GM12878 (cell line): ENCODE data around the gene SYNPO2L. TPM values are rescaled to one million over a fixed set of nuclear protein-coding genes. Genes with fewer than 3 reads are reported as not detected.

Experiments used
- ATAC-seq: fragments of 200-7000 bp; cut with Tn5 transposase; 3 replicates; pipeline ENCODE4 v1.9.1; 2020; ENCODE audit warnings: mild to moderate bottlenecking, moderate library complexity
- BruUV-seq: library from RNA; stranded (reverse); fragments of 400-500 nt; replicated peaks from 2 replicates; lab custom pipeline; 2021; lab: Mats Ljungman, UMichigan
- CTCF ChIA-PET: fragments of 300-600 bp; sonication (Branson Sonifier 250); formaldehyde crosslinking; extraction: SDS; loops from one replicate; lab custom pipeline; 2021; ENCODE audit warnings: inconsistent platforms; lab: Yijun Ruan, JAX
- POLR2A ChIA-PET: fragments of 350-600 bp; formaldehyde crosslinking; extraction: SDS; loops from one replicate; lab custom pipeline; 2021; ENCODE audit warnings: inconsistent platforms; lab: Charles Lee
- RAD21 ChIA-PET: fragments of 300-600 bp; sonication (Branson Sonifier 250); formaldehyde crosslinking; loops from one replicate; lab custom pipeline; 2023; ENCODE audit warnings: antibody characterized with exemption; ENCODE audit not compliant: unreplicated experiment; lab: Charles Lee
- SMC1A ChIA-PET: fragments of 300-600 bp; sonication (Branson Sonifier 250); formaldehyde crosslinking; loops from one replicate; lab custom pipeline; 2023; ENCODE audit not compliant: unreplicated experiment, uncharacterized antibody; lab: Charles Lee
- DNase-seq: peaks from one replicate; pipeline ENCODE4 v3.0.0-alpha.2; 2011; ENCODE audit warnings: low read depth, low spot score
- FAIRE-seq: peaks from 3 replicates; lab custom pipeline; 2011; peaks lifted over from hg19 to GRCh38; lab: Jason Lieb, UNC
- H2AFZ ChIP-seq: 2 replicates; pipeline ENCODE4 v1.6.0; 2011; ENCODE audit warnings: low read depth, low read length, control low read depth; ENCODE audit not compliant: control insufficient read depth
- H3K27ac ChIP-seq: 2 replicates; pipeline ENCODE4 v1.5.1; 2011; ENCODE audit warnings: control low read depth; ENCODE audit not compliant: control insufficient read depth, insufficient read depth
- H3K27me3 ChIP-seq, 2 experiments: replicated peaks in 1 of 2; 2 replicates each; pipeline versions ENCODE4 v1.6.0 to v1.6.1; 2011; ENCODE audit warnings: low read length in 1 of 2; ENCODE audit not compliant: control insufficient read depth in 2 of 2, insufficient read depth in 2 of 2
- H3K36me3 ChIP-seq, 2 experiments: 2 replicates each; pipeline ENCODE4 v1.5.1; 2011; ENCODE audit warnings: low read length in 1 of 2; ENCODE audit not compliant: control insufficient read depth in 2 of 2, insufficient read depth in 2 of 2
- H3K4me1 ChIP-seq: 2 replicates; pipeline ENCODE4 v1.6.1; 2011; ENCODE audit warnings: mild to moderate bottlenecking, low read length, moderate library complexity, mixed read lengths; ENCODE audit not compliant: control insufficient read depth, insufficient read depth
- H3K4me2 ChIP-seq: 2 replicates; pipeline ENCODE4 v1.6.0; 2011; ENCODE audit warnings: control low read depth; ENCODE audit not compliant: control insufficient read depth, insufficient read depth
- H3K4me3 ChIP-seq: fragments of 200-600 bp; sonication (generic); 2 replicates; pipeline ENCODE4 v1.5.1; 2016
- H3K79me2 ChIP-seq: 2 replicates; pipeline ENCODE4 v1.6.0; 2011; ENCODE audit warnings: low read length; ENCODE audit not compliant: control insufficient read depth, insufficient read depth
- H3K9ac ChIP-seq: 2 replicates; pipeline ENCODE4 v1.8.0; 2011; ENCODE audit warnings: low read length, control low read depth, mixed read lengths; ENCODE audit not compliant: control insufficient read depth, insufficient read depth
- H3K9me3 ChIP-seq: replicated peaks from 3 replicates; pipeline ENCODE4 v1.5.1; 2011; ENCODE audit warnings: mild to moderate bottlenecking, low read length; ENCODE audit not compliant: control insufficient read depth, insufficient read depth
- H4K20me1 ChIP-seq: 2 replicates; pipeline ENCODE4 v1.6.0; 2011; ENCODE audit not compliant: control insufficient read depth, insufficient read depth
- CHD1 ChIP-seq: IDR thresholded peaks from 2 replicates; pipeline ENCODE4 v1.6.1; 2012; ENCODE audit warnings: low read depth, low read length, improper control_type of control experiment
- CHD2 ChIP-seq: IDR thresholded peaks from 2 replicates; pipeline ENCODE4 v1.6.1; 2011; ENCODE audit warnings: low read depth, low read length, improper control_type of control experiment, borderline replicate concordance
- CREB1 ChIP-seq: IDR thresholded peaks from 2 replicates; pipeline ENCODE4 v1.6.1; 2012; ENCODE audit warnings: low read depth, mild to moderate bottlenecking, inconsistent platforms
- EZH2 ChIP-seq: IDR thresholded peaks from 2 replicates; pipeline ENCODE4 v1.6.1; 2012; ENCODE audit warnings: low read depth, mild to moderate bottlenecking, control low read depth, inconsistent platforms, low read length, borderline replicate concordance; ENCODE audit not compliant: control insufficient read depth
- GATAD2B ChIP-seq: fragments of 450-650 bp; conservative IDR thresholded peaks from 2 replicates; pipeline ENCODE4 v1.6.1; 2017; ENCODE audit warnings: low read depth, mild to moderate bottlenecking, moderate library complexity
- HCFC1 ChIP-seq: fragments of 150-350 bp; IDR thresholded peaks from 2 replicates; pipeline ENCODE4 v1.6.1; 2014; ENCODE audit warnings: low read length
- HDGF ChIP-seq: fragments of 450-650 bp; IDR thresholded peaks from 2 replicates; pipeline ENCODE4 v1.6.1; 2016; ENCODE audit warnings: antibody characterized with exemption
- KDM1A ChIP-seq: fragments of 200-600 bp; sonication (generic); IDR thresholded peaks from 2 replicates; pipeline ENCODE4 v1.6.1; 2016; ENCODE audit warnings: borderline replicate concordance
- KLF5 ChIP-seq: fragments of 450-650 bp; IDR thresholded peaks from 2 replicates; pipeline ENCODE4 v1.6.1; 2014; ENCODE audit warnings: mild to moderate bottlenecking; ENCODE audit not compliant: partially characterized antibody
- MTA3 ChIP-seq: IDR thresholded peaks from 2 replicates; pipeline ENCODE4 v1.6.1; 2012; ENCODE audit warnings: low read length, inconsistent platforms, borderline replicate concordance
- NR2C2 ChIP-seq: IDR thresholded peaks from 2 replicates; pipeline ENCODE4 v1.6.1; 2011; ENCODE audit warnings: borderline replicate concordance, low read depth; ENCODE audit not compliant: control insufficient read depth, insufficient read length
- PAX5 ChIP-seq: IDR thresholded peaks from 2 replicates; pipeline ENCODE4 v1.6.1; 2011; ENCODE audit warnings: low read depth, low read length, borderline replicate concordance
- POLR2AphosphoS2 ChIP-seq: IDR thresholded peaks from 2 replicates; pipeline ENCODE4 v1.6.1; 2011; ENCODE audit warnings: low read depth, mild to moderate bottlenecking, low read length, improper control_type of control experiment, moderate library complexity
- RAD51 ChIP-seq: fragments of 450-650 bp; IDR thresholded peaks from 2 replicates; pipeline ENCODE4 v1.6.1; 2016; ENCODE audit warnings: moderate library complexity, mild to moderate bottlenecking, inconsistent platforms
- RB1 ChIP-seq: fragments of 450-650 bp; formaldehyde crosslinking; IDR thresholded peaks from 2 replicates; pipeline ENCODE4 v1.6.1; 2017; ENCODE audit warnings: mild to moderate bottlenecking, borderline replicate concordance
- RELA ChIP-seq: fragments of 450-650 bp; IDR thresholded peaks from 2 replicates; pipeline ENCODE4 v1.8.0; 2014; ENCODE audit warnings: borderline replicate concordance; ENCODE audit not compliant: partially characterized antibody
- SIX5 ChIP-seq: IDR thresholded peaks from 2 replicates; pipeline ENCODE4 v1.6.1; 2011; ENCODE audit warnings: mild to moderate bottlenecking, low read depth, low read length, moderate library complexity; ENCODE audit not compliant: severe bottlenecking
- SMAD5 ChIP-seq: IDR thresholded peaks from 2 replicates; pipeline ENCODE4 v1.6.1; 2016; ENCODE audit warnings: antibody characterized with exemption, low read depth
- SRF ChIP-seq, 2 experiments: IDR thresholded peaks; 2 replicates each; pipeline ENCODE4 v1.6.1; 2011; ENCODE audit warnings: low read depth in 2 of 2, low read length in 2 of 2, mild to moderate bottlenecking in 1 of 2, moderate library complexity in 1 of 2
- TCF12 ChIP-seq: IDR thresholded peaks from 2 replicates; pipeline ENCODE4 v1.6.1; 2011; ENCODE audit warnings: low read depth, mild to moderate bottlenecking, low read length
- ZNF217 ChIP-seq: fragments of 450-650 bp; IDR thresholded peaks from 2 replicates; pipeline ENCODE4 v1.6.1; 2017; ENCODE audit warnings: antibody characterized with exemption, mild to moderate bottlenecking
- WGBS: methylation state at CpG from one replicate; pipeline ENCODE4 v1.1.6; 2016; ENCODE audit warnings: low lambda C conversion rate; ENCODE audit not compliant: insufficient replicate concordance, insufficient coverage; ENCODE audit errors: missing lambda C conversion rate; 5-methylcytosine and 5-hydroxymethylcytosine counted together
- in situ Hi-C: fragments of 300-500 bp; cut with MboI; formaldehyde crosslinking; loops from 9 replicates; pipeline ENCODE4 v1.14.3; 2018; ENCODE audit warnings: mixed read lengths
- intact Hi-C: fragments of 100-400 bp; cut with micrococcal nuclease; formaldehyde crosslinking; loops from one replicate; pipeline ENCODE4 v1.14.2; 2022; ENCODE audit not compliant: unreplicated experiment
- polyA plus RNA-seq, 11 experiments: library from polyadenylated mRNA; depleted of rRNA in 4 of 11; unstranded in 6 of 11; stranded (reverse) in 5 of 11; fragments of >200 nt; fragmentation: Nextera tagmentation in 4 of 11; fragmentation: Illumina TruSeq in 1 of 11; extraction: Ambion mirVana in 4 of 11; extraction: Trizol in 1 of 11; gene quantifications; 1 replicate in 1 of 11; 2 replicates in 10 of 11; pipeline versions ENCODE4 v1.2.1 to v1.2.3, GENCODE V29; 2011 to 2016; ENCODE audit warnings: inconsistent platforms in 2 of 11, missing spikeins in 2 of 11, low read depth in 1 of 11
- total RNA-seq, 4 experiments: library from RNA; depleted of rRNA in 3 of 4; stranded (reverse); fragments of >200 nt in 3 of 4; fragmentation: Illumina TruSeq in 1 of 4; extraction: Trizol in 1 of 4; gene quantifications; 2 replicates each; pipeline versions ENCODE4 v1.2.1 to v1.2.3, GENCODE V29; 2013 to 2021
- TF ChIP-seq, protein P1 (sequence below), 3 experiments: IDR thresholded peaks in 2 of 3; conservative IDR thresholded peaks in 1 of 3; 2 replicates each; pipeline ENCODE4 v1.5.1; 2011; ENCODE audit warnings: low read depth in 3 of 3, low read length in 3 of 3, mild to moderate bottlenecking in 3 of 3, control low read depth in 2 of 3, moderate library complexity in 2 of 3, inconsistent platforms in 1 of 3, mixed read lengths in 1 of 3; ENCODE audit not compliant: control insufficient read depth in 2 of 3, insufficient read depth in 1 of 3; ENCODE audit errors: extremely low read depth in 1 of 3
- TF ChIP-seq, protein P2 (sequence below): IDR thresholded peaks from 2 replicates; pipeline ENCODE4 v1.6.1; 2012; ENCODE audit warnings: low read depth, low read length, improper control_type of control experiment

The SYNPO2L gene
- total and polyA plus RNA-seq, 10 of the 15 experiments (the other 5 are each of a cell fraction or from before 2014, with no cell fraction given): 0.01 to 2.3 (median 0.59) TPM

DNA sequence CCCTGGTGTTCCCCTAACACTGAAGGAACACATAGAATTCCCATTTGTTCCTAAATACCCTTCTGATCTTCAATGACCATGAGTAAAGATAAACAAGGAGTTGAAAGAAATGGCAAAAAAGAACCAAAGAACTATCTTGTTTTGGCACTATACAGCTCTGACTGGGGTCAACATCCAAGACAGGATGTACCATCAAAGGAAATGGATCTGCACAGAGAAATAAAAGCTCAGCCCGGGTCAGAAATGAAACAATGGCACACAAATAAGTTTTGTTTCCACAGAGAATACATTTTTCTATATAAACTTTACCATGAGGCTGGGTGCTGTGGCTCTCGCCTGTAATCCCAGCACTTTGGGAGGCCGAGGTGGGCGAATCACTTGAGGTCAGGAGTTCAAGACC lies 46.7 kb downstream of the SYNPO2L start (continued):
- TF ChIP-seq POLR2AphosphoS2 (no peak), PAX5 (no peak), ZNF217 (no peak), EZH2 (no peak), HCFC1 (no peak), KDM1A (no peak), RAD51 (no peak), CHD2 (no peak), KLF5 (no peak)
- TF ChIP-seq, protein P1, sequence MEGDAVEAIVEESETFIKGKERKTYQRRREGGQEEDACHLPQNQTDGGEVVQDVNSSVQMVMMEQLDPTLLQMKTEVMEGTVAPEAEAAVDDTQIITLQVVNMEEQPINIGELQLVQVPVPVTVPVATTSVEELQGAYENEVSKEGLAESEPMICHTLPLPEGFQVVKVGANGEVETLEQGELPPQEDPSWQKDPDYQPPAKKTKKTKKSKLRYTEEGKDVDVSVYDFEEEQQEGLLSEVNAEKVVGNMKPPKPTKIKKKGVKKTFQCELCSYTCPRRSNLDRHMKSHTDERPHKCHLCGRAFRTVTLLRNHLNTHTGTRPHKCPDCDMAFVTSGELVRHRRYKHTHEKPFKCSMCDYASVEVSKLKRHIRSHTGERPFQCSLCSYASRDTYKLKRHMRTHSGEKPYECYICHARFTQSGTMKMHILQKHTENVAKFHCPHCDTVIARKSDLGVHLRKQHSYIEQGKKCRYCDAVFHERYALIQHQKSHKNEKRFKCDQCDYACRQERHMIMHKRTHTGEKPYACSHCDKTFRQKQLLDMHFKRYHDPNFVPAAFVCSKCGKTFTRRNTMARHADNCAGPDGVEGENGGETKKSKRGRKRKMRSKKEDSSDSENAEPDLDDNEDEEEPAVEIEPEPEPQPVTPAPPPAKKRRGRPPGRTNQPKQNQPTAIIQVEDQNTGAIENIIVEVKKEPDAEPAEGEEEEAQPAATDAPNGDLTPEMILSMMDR (IDR thresholded peaks at IDR 0.05 in 2 of 3, conservative IDR thresholded peaks at IDR 0.05 in 1 of 3; ENCODE audit: control insufficient read depth in 2 of 3, extremely low read depth in 1 of 3, insufficient read depth in 1 of 3, low read depth in 3 of 3, low read length in 3 of 3): no peak

DNA sequence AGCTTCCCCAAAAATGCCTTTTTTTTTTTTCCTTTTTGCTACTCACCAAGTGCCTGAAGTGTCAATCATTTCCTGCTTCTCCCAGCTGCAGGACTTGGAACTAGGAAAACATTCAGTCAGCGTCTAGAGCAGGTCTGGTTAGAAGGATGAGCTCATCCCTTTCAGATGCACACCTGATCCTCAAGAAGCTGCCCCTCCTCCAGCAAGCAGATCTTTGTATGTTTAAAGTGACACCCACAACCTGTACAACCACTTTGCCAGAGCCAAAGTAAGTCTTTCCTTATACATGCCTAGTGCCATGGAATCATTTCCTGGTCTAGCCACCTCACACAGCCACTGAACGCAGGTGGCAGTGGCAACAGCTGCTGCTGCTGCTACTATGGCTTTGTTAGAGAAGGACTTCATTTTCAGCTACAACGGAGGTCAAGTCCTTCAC lies 54.3 kb downstream of the SYNPO2L start:
- no peak overlapping the region for H3K4me2 ChIP-seq
- ATAC-seq (no peak), DNase-seq (no peak), FAIRE-seq (no peak)
- no peaks in the 10 kb centered on the region for H3K27me3 ChIP-seq
- no peak overlapping the region for H3K9ac ChIP-seq
- no TSS peak for BruUV-seq
- ChIA-PET SMC1A (interaction anchor here (1.2 to 1.7 kb wide), 2 partner anchors 10 kb away, joined by 4 to 5 read pairs; partner anchors contain the start of gene USP54), CTCF (interaction anchor here (0.8 to 1.5 kb wide), 5 partner anchors 9 to 73 kb away, joined by 3 to 6 read pairs (median 3); no protein-coding TSS in a partner anchor), POLR2A (interaction anchor here (1.0 to 1.1 kb wide), 2 partner anchors 11 kb away, joined by 3 to 5 read pairs; no protein-coding TSS in a partner anchor), RAD21 (interaction anchor here (1.2 kb wide), 1 partner anchor 88 kb away, joined by 3 read pairs; no protein-coding TSS in a partner anchor)
- no peak overlapping the region for H3K4me3 ChIP-seq
- no peaks in the 10 kb centered on the region for H3K4me1 ChIP-seq
- no peaks in the 10 kb centered on the region for H3K79me2 ChIP-seq
- no peaks in the 10 kb centered on the region for H3K9me3 ChIP-seq
- H4K20me1 ChIP-seq: no peaks in the 10 kb centered on the region
- no peak overlapping the region for H2AFZ ChIP-seq
- no peaks in the 10 kb centered on the region for H3K36me3 ChIP-seq
- in situ Hi-C loops (no loop called here), intact Hi-C loops (no loop called here)
- no peak overlapping the region for H3K27ac ChIP-seq
- 65% methylated on average over 3 of the region's 3 CpGs for WGBS
- TF ChIP-seq NR2C2: no peak
- TF ChIP-seq, protein P2, sequence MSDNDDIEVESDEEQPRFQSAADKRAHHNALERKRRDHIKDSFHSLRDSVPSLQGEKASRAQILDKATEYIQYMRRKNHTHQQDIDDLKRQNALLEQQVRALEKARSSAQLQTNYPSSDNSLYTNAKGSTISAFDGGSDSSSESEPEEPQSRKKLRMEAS: no peak
- no peak for TF ChIP-seq RB1
- TF ChIP-seq MTA3: no peak
- no peak for TF ChIP-seq CHD1
- TF ChIP-seq SRF (IDR thresholded peaks at IDR 0.05; ENCODE audit: low read depth in 2 of 2, low read length in 2 of 2): no peak
- no peak for TF ChIP-seq CREB1
- TF ChIP-seq SMAD5: no peak
- TF ChIP-seq RELA: no peak
- no peak for TF ChIP-seq TCF12
- TF ChIP-seq HDGF: no peak
- no peak for TF ChIP-seq SIX5
- no peak for TF ChIP-seq GATAD2B
